Measurements from ENCODE around the gene PPP2R5C.

The PPP2R5C gene

DNA sequence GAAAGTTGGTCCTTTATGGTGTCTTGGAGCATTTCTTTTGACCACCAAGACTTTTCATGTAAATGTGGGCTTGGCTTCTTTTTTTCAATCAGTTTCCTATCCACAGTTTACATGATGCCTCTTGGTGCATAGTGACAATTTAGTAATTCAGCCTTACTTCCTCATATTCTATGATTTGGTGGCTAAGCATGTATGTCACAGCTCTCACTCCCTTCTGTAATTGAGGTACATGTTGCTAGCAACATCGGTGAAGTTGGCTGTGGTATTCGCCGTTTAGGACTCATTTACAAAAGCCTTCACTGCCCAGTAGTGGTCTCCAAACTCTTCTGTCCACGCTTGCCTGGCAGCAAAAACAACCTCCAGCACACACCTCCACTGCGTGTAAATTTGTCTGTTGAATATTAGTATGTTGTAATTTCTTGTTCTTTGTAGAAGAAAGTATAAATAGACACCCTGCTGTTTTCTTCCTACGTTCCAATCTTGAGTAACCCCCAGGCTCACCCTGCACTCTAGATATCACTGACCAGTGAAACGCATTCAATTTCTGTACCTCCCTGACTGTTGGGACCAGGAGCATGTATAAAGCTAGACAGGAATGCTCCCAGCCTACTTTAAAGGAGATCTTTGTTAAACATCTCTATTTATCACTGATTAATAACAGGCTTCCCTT lies 90.4 kb downstream of the PPP2R5C start:
- ATAC-seq, result no peak
- 0 out of 2 replicates have a peak, but pooled peaks have one; percentile 16 for TF ChIP-seq ZNF8 (CRISPR knock-in tag; IDR thresholded peaks at IDR 0.05)
- TF ChIP-seq BACH2 (CRISPR knock-in tag; IDR thresholded peaks at IDR 0.05; ENCODE audit: borderline replicate concordance), result no peak

DNA sequence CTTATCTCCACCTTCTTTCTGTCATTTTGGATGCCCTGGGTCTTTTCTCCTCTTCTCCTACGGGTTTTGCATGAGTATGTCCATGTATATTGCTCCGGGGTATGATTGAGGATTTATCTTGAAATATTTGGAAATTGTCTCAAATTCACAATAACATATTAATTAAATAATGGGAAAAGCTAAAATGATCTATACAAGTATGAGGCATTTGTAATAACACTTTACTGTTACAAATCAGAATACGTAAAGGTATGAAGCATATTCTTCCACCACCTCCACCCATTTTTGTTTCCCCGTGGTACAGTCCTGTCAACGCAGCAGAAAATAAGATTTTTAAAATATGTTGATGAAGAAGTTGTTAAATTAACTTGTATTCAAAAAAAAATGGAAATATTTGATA lies 91.3 kb downstream of the PPP2R5C start:
- no peak for ATAC-seq
- no peak for TF ChIP-seq ZNF8 (CRISPR knock-in tag; IDR thresholded peaks at IDR 0.05)
- no peak for TF ChIP-seq ZNF70 (CRISPR knock-in tag; IDR thresholded peaks at IDR 0.05)
- TF ChIP-seq, protein P1, sequence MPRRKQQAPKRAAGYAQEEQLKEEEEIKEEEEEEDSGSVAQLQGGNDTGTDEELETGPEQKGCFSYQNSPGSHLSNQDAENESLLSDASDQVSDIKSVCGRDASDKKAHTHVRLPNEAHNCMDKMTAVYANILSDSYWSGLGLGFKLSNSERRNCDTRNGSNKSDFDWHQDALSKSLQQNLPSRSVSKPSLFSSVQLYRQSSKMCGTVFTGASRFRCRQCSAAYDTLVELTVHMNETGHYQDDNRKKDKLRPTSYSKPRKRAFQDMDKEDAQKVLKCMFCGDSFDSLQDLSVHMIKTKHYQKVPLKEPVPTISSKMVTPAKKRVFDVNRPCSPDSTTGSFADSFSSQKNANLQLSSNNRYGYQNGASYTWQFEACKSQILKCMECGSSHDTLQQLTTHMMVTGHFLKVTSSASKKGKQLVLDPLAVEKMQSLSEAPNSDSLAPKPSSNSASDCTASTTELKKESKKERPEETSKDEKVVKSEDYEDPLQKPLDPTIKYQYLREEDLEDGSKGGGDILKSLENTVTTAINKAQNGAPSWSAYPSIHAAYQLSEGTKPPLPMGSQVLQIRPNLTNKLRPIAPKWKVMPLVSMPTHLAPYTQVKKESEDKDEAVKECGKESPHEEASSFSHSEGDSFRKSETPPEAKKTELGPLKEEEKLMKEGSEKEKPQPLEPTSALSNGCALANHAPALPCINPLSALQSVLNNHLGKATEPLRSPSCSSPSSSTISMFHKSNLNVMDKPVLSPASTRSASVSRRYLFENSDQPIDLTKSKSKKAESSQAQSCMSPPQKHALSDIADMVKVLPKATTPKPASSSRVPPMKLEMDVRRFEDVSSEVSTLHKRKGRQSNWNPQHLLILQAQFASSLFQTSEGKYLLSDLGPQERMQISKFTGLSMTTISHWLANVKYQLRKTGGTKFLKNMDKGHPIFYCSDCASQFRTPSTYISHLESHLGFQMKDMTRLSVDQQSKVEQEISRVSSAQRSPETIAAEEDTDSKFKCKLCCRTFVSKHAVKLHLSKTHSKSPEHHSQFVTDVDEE (CRISPR knock-in tag; IDR thresholded peaks at IDR 0.05), result no peak
- TF ChIP-seq CSDC2 (CRISPR knock-in tag; IDR thresholded peaks at IDR 0.05), result no peak
- TF ChIP-seq PPARA (CRISPR knock-in tag; IDR thresholded peaks at IDR 0.05; ENCODE audit: borderline replicate concordance), result no peak
- TF ChIP-seq RARB (CRISPR knock-in tag; IDR thresholded peaks at IDR 0.05), result no peak
- TF ChIP-seq, protein P2, sequence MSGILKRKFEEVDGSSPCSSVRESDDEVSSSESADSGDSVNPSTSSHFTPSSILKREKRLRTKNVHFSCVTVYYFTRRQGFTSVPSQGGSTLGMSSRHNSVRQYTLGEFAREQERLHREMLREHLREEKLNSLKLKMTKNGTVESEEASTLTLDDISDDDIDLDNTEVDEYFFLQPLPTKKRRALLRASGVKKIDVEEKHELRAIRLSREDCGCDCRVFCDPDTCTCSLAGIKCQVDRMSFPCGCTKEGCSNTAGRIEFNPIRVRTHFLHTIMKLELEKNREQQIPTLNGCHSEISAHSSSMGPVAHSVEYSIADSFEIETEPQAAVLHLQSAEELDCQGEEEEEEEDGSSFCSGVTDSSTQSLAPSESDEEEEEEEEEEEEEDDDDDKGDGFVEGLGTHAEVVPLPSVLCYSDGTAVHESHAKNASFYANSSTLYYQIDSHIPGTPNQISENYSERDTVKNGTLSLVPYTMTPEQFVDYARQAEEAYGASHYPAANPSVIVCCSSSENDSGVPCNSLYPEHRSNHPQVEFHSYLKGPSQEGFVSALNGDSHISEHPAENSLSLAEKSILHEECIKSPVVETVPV (CRISPR knock-in tag; IDR thresholded peaks at IDR 0.05), result no peak
- TF ChIP-seq ARNTL (CRISPR knock-in tag; IDR thresholded peaks at IDR 0.05; ENCODE audit: borderline replicate concordance, low read depth), result no peak

DNA sequence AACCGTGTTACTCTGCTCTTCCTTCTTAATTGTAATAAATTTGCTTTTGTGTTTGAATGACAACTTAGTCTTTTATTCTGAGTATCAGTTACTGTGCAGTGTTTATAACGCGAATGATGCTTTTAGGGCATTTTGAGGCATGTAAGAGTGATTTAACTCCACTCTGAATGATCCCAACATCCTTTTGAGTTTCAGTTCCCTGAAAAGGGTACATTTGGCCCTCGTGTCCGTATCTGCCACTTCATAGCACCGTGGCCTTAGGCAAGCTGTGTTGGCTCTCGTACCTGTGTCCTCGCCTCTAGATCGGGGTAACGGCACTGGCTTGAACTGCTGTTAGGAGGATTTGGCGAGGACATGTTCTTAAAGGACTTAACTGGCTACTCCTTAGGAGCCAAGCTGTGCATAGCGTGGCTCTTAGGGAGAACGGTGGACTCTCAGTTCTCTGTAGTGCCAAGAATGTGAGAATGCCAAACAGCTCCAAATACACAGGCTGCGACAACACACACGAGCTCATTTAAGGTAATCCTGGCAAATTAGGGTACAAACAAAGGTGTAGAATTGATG lies 92.0 kb downstream of the PPP2R5C start:
- no peak for TF ChIP-seq ZC3H10 (CRISPR knock-in tag; IDR thresholded peaks at IDR 0.05)
- TF ChIP-seq ZFP3 (CRISPR knock-in tag; IDR thresholded peaks at IDR 0.05), result no peak
- TF ChIP-seq CSDC2 (CRISPR knock-in tag; IDR thresholded peaks at IDR 0.05), result no peak
- TF ChIP-seq TOX (CRISPR knock-in tag; IDR thresholded peaks at IDR 0.05; ENCODE audit: borderline replicate concordance), result no peak
- no peak for TF ChIP-seq ISL1 (CRISPR knock-in tag; IDR thresholded peaks at IDR 0.05)
- no peak for TF ChIP-seq ARNTL (CRISPR knock-in tag; IDR thresholded peaks at IDR 0.05; ENCODE audit: borderline replicate concordance, low read depth)
- TF ChIP-seq TCF4 (CRISPR knock-in tag; IDR thresholded peaks at IDR 0.05; ENCODE audit: borderline replicate concordance), result no peak
- TF ChIP-seq, protein P3, sequence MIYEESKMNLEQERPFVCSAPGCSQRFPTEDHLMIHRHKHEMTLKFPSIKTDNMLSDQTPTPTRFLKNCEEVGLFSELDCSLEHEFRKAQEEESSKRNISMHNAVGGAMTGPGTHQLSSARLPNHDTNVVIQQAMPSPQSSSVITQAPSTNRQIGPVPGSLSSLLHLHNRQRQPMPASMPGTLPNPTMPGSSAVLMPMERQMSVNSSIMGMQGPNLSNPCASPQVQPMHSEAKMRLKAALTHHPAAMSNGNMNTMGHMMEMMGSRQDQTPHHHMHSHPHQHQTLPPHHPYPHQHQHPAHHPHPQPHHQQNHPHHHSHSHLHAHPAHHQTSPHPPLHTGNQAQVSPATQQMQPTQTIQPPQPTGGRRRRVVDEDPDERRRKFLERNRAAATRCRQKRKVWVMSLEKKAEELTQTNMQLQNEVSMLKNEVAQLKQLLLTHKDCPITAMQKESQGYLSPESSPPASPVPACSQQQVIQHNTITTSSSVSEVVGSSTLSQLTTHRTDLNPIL (CRISPR knock-in tag; IDR thresholded peaks at IDR 0.05; ENCODE audit: low read depth), result no peak
- TF ChIP-seq RARB (CRISPR knock-in tag; IDR thresholded peaks at IDR 0.05), result no peak
- TF ChIP-seq ESRRG (CRISPR knock-in tag; IDR thresholded peaks at IDR 0.05), result no peak
- TF ChIP-seq, protein P4, sequence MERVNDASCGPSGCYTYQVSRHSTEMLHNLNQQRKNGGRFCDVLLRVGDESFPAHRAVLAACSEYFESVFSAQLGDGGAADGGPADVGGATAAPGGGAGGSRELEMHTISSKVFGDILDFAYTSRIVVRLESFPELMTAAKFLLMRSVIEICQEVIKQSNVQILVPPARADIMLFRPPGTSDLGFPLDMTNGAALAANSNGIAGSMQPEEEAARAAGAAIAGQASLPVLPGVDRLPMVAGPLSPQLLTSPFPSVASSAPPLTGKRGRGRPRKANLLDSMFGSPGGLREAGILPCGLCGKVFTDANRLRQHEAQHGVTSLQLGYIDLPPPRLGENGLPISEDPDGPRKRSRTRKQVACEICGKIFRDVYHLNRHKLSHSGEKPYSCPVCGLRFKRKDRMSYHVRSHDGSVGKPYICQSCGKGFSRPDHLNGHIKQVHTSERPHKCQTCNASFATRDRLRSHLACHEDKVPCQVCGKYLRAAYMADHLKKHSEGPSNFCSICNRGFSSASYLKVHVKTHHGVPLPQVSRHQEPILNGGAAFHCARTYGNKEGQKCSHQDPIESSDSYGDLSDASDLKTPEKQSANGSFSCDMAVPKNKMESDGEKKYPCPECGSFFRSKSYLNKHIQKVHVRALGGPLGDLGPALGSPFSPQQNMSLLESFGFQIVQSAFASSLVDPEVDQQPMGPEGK (CRISPR knock-in tag; IDR thresholded peaks at IDR 0.05; ENCODE audit: borderline replicate concordance), result no peak
- TF ChIP-seq ZFP30 (CRISPR knock-in tag; IDR thresholded peaks at IDR 0.05), result no peak
- no peak for TF ChIP-seq ZNF70 (CRISPR knock-in tag; IDR thresholded peaks at IDR 0.05)
- TF ChIP-seq OSR1 (CRISPR knock-in tag; IDR thresholded peaks at IDR 0.05), result no peak
- TF ChIP-seq GLIS3 (CRISPR knock-in tag; IDR thresholded peaks at IDR 0.05), result no peak
- TF ChIP-seq, protein P5, sequence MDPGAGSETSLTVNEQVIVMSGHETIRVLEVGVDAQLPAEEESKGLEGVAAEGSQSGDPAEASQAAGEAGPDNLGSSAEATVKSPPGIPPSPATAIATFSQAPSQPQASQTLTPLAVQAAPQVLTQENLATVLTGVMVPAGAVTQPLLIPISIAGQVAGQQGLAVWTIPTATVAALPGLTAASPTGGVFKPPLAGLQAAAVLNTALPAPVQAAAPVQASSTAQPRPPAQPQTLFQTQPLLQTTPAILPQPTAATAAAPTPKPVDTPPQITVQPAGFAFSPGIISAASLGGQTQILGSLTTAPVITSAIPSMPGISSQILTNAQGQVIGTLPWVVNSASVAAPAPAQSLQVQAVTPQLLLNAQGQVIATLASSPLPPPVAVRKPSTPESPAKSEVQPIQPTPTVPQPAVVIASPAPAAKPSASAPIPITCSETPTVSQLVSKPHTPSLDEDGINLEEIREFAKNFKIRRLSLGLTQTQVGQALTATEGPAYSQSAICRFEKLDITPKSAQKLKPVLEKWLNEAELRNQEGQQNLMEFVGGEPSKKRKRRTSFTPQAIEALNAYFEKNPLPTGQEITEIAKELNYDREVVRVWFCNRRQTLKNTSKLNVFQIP (CRISPR knock-in tag; IDR thresholded peaks at IDR 0.05; ENCODE audit: borderline replicate concordance, low read depth), result no peak
- TF ChIP-seq ZNF565 (CRISPR knock-in tag; conservative IDR thresholded peaks at IDR 0.05; ENCODE audit: low read depth), result no peak
- TF ChIP-seq ZNF8 (CRISPR knock-in tag; IDR thresholded peaks at IDR 0.05), result no peak
- TF ChIP-seq SNAI2 (CRISPR knock-in tag; IDR thresholded peaks at IDR 0.05), result no peak
- TF ChIP-seq, protein P1 (CRISPR knock-in tag; IDR thresholded peaks at IDR 0.05), result no peak
- ATAC-seq, result no peak

Data from SK-N-SH treated with all-trans-retinoic acid at 6 μM for 48 hours (cell line).